ENCODE data around the gene NUP214. TPM values are rescaled to one million over a fixed set of nuclear protein-coding genes. Genes with fewer than 3 reads are reported as not detected.
A peak's percentile ranks its signal among the peaks of the same experiment; 100 is the strongest.

NUP214 gene
- total RNA-seq (2021; ENCODE audit: unreplicated experiment) (35.5 TPM), Bru-seq, nascent RNA (percentile 82 among the genes with signal in this experiment), BruChase-seq, experiment 1, labeled RNA remaining after a 6-hour chase (percentile 80 among the genes with signal in this experiment), BruChase-seq, experiment 2, labeled RNA remaining after a 2-hour chase (percentile 81 among the genes with signal in this experiment)
- polyA plus RNA-seq (2012) = 16.0 and 17.9 TPM in 2 replicates
- long read RNA-seq, partial matches to known transcripts = 30 of 34 reads
- long read RNA-seq, other reads (novel, unspliced or antisense) = 4 of 34 reads

- peak within 1 kb of the TSS; percentile 91 to 99 for H3K4me3 ChIP-seq (replicated peaks in 1 of 2; ENCODE audit: low read depth in 1 of 2, low read length in 2 of 2)
- POLR2A ChIA-PET = interaction anchor here (0.6 to 1.0 kb wide), 4 partner anchors 26 to 180 kb away, joined by 3 to 4 read pairs (median 4); no protein-coding TSS in a partner anchor
- TF ChIP-seq, protein P1, sequence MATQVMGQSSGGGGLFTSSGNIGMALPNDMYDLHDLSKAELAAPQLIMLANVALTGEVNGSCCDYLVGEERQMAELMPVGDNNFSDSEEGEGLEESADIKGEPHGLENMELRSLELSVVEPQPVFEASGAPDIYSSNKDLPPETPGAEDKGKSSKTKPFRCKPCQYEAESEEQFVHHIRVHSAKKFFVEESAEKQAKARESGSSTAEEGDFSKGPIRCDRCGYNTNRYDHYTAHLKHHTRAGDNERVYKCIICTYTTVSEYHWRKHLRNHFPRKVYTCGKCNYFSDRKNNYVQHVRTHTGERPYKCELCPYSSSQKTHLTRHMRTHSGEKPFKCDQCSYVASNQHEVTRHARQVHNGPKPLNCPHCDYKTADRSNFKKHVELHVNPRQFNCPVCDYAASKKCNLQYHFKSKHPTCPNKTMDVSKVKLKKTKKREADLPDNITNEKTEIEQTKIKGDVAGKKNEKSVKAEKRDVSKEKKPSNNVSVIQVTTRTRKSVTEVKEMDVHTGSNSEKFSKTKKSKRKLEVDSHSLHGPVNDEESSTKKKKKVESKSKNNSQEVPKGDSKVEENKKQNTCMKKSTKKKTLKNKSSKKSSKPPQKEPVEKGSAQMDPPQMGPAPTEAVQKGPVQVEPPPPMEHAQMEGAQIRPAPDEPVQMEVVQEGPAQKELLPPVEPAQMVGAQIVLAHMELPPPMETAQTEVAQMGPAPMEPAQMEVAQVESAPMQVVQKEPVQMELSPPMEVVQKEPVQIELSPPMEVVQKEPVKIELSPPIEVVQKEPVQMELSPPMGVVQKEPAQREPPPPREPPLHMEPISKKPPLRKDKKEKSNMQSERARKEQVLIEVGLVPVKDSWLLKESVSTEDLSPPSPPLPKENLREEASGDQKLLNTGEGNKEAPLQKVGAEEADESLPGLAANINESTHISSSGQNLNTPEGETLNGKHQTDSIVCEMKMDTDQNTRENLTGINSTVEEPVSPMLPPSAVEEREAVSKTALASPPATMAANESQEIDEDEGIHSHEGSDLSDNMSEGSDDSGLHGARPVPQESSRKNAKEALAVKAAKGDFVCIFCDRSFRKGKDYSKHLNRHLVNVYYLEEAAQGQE (IDR thresholded peaks at IDR 0.05; ENCODE audit: low read depth) = no peak
- TF ChIP-seq, protein P2, sequence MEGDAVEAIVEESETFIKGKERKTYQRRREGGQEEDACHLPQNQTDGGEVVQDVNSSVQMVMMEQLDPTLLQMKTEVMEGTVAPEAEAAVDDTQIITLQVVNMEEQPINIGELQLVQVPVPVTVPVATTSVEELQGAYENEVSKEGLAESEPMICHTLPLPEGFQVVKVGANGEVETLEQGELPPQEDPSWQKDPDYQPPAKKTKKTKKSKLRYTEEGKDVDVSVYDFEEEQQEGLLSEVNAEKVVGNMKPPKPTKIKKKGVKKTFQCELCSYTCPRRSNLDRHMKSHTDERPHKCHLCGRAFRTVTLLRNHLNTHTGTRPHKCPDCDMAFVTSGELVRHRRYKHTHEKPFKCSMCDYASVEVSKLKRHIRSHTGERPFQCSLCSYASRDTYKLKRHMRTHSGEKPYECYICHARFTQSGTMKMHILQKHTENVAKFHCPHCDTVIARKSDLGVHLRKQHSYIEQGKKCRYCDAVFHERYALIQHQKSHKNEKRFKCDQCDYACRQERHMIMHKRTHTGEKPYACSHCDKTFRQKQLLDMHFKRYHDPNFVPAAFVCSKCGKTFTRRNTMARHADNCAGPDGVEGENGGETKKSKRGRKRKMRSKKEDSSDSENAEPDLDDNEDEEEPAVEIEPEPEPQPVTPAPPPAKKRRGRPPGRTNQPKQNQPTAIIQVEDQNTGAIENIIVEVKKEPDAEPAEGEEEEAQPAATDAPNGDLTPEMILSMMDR (IDR thresholded peaks at IDR 0.05 in 2 of 3, conservative IDR thresholded peaks at IDR 0.05 in 1 of 3; ENCODE audit: borderline replicate concordance in 1 of 3, insufficient read depth in 1 of 3, low read depth in 2 of 3, low read length in 2 of 3) = no peak
- TF ChIP-seq JUND (IDR thresholded peaks at IDR 0.05) (no peak), POLR2AphosphoS5 (IDR thresholded peaks at IDR 0.05; ENCODE audit: low read depth, low read length) (peak; percentile 97), CEBPB (IDR thresholded peaks at IDR 0.05; ENCODE audit: low read depth) (no peak), EZH2phosphoT487 (IDR thresholded peaks at IDR 0.05; ENCODE audit: borderline replicate concordance) (no peak), ELF1 (IDR thresholded peaks at IDR 0.05; ENCODE audit: borderline replicate concordance, low read depth) (peak; percentile 70; the same call in 1 of the 2 replicates), YY1 (IDR thresholded peaks at IDR 0.05; ENCODE audit: extremely low read depth, insufficient replicate concordance, low read depth, low read length) (peak; percentile 32), RAD21 (IDR thresholded peaks at IDR 0.05; ENCODE audit: low read depth) (no peak), ATF3 (IDR thresholded peaks at IDR 0.05) (no peak), POLR2A (IDR thresholded peaks at IDR 0.05; ENCODE audit: borderline replicate concordance, extremely low read depth, insufficient read depth, insufficient read length) (peak; percentile 94), EZH2 (IDR thresholded peaks at IDR 0.05) (no peak), EGR1 (IDR thresholded peaks at IDR 0.05; ENCODE audit: low read depth) (no peak), CBX3 (IDR thresholded peaks at IDR 0.05; ENCODE audit: low read depth) (no peak), ZBTB33 (IDR thresholded peaks at IDR 0.05; ENCODE audit: extremely low read depth, insufficient replicate concordance, low read length) (peak; percentile 90), ZNF274 (IDR thresholded peaks at IDR 0.05; ENCODE audit: low read depth, low read length) (no peak), SP1 (IDR thresholded peaks at IDR 0.05; ENCODE audit: low read depth) (peak; percentile 88)
Measured at GRCh38 chr9:131125288-131126058, at the start of gene NUP214. TSS of gene NUP214 (plus strand) at chr9:131125586. CDS start at chr9:131125705, 119 bp downstream.

More at GRCh38 chr9:131125288-131126058, at the start of gene NUP214:
- Histone ChIP-seq H3K9me2 (ENCODE audit: insufficient read depth) (no peaks in the 10 kb centered on the region), H3K9me3 (ENCODE audit: control insufficient read depth in 1 of 2, insufficient read depth in 1 of 2, low read depth in 1 of 2, low read length in 2 of 2) (no peaks in the 10 kb centered on the region), H3K79me2 (ENCODE audit: insufficient read depth, low read length) (peaks cover 51% of the 10 kb centered on the region), H3K4me2 (ENCODE audit: low read length) (peak within 1 kb of the TSS; percentile 88), H3K27ac (ENCODE audit: low read depth, low read length) (peak within 1 kb of the TSS; percentile 80), H3K36me3 (ENCODE audit: control insufficient read depth in 1 of 2, insufficient read depth in 2 of 2, low read length in 2 of 2) (peaks cover 26 to 27% of the 10 kb centered on the region in 2 experiments), H3K9ac (ENCODE audit: low read length) (peak within 1 kb of the TSS; percentile 96), H3K27me3 (ENCODE audit: insufficient read depth, low read length) (no peaks in the 10 kb centered on the region), H3K4me1 (ENCODE audit: control insufficient read depth in 1 of 2, insufficient read depth in 2 of 2, low read length in 2 of 2) (peaks cover 6 to 12% of the 10 kb centered on the region in 2 experiments; a peak in 3 of 4 replicates), H2AFZ (ENCODE audit: low read depth, low read length, poor library complexity, severe bottlenecking) (no peak within 1 kb of the TSS), H4K20me1 (ENCODE audit: insufficient read depth) (no peaks in the 10 kb centered on the region)
- ChIA-PET CTCF (interaction anchor here (1.0 to 1.8 kb wide), 3 partner anchors 37 to 211 kb away, joined by 4 to 6 read pairs (median 5); no protein-coding TSS in a partner anchor), RAD21 (ENCODE audit: low non-redundant PET in 1 of 2, low total read pairs in 2 of 2, uncharacterized antibody in 2 of 2, unreplicated experiment in 2 of 2) (no interaction called here)
- TSS peak; percentile 58 for BruUV-seq (replicated peaks)
- DNase-seq (ENCODE audit: low read depth, low spot score) = peak; percentile 94
- peak; percentile 99 for ATAC-seq
- intact Hi-C loops (cut with micrococcal nuclease) = loop anchor here (5.0 kb wide), 1 partner anchor 68 kb away; no protein-coding TSS in a partner anchor
